ENCODE results near the gene MAP7. TPM values are rescaled to one million over a fixed set of nuclear protein-coding genes. Genes with fewer than 3 reads are reported as not detected.
"Not testable (repeated sequence)": the region's sequence is repeated elsewhere in the genome, so short reads cannot be mapped to it uniquely, and the experiment has no call there.

MAP7 gene
- polyA plus RNA-seq (ENCODE audit: insufficient read length in 3 of 3) = 10 to 100 TPM; 31.5 to 33.7 (median 33.2) TPM

DNA sequence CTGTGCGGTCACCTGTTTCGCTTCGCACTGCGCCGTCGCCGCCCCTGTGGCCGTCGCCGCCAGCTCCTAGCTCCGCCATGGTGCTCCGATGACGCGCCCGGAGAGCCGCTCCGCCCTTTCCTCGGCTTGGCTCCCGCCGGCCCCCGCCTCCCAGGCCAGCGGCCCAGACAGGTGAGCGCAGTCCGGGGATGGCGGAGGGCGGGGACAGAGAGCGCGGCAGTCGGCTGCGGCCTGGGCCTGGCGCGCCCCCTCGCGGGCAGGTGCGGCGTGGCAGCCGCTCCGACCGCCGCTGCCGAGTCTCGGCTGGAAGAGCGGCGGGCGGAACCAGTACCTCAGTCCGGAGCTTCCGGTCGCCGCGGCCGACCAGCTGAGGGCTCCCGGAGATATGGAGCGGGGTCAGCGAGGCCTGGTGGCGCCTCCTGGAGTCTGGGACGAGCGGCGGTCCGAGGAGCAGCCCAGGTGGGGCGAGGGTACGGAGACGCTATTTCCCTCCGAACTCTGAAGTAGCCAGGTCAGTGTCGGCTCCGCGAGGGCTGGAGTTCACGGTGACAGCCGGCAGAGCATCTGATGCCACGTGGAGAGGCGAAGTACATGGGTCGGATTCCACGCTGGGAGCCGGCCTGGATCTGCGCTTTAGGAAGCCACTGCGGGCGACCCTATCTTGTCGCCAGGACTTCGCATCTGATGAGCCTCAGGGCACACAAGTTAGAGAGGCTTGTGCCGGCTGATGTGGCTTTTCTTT, at the start of gene MAP7:
TSS of gene MAP7 (minus strand) at position 93 of the 742 bp plus-strand sequence. CDS start at position 79, 14 bp downstream.
- no peak for DNase-seq (ENCODE audit: low read depth in 3 of 3, low spot score in 2 of 3)

DNA sequence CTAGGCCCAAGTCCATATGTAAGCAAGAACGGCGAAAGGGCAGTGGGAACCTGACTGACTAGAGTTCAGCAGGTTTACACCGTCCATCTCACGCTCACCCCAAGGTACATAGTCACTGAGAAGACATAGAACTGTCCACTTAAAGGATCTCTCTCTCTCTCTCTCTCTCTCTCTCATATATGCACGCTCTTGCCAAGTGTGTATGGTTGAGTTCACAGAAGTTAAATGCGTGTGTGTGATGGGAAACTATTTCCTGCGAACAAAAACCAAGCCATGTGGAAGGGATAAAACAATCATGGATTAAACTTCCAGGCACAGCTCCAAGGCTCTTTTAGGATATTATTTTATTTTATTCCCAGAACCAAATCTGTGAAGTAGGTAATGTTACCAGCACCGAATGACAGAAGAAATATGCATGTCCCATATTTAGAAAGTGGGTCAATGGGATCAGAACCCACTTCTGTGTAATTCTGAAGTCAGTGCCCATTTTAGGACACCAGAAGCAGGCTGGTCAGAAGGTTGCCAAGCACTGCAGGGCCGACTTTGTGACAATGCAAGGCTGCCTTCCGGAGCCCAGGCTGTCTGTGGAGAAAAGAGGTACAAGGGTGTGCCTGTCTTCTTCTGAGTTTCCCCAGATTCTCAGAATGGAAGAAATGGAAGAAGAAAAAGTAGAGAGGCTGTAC, 49.2 kb upstream of the MAP7 start:
- no peak for DNase-seq (ENCODE audit: low read depth in 3 of 3, low spot score in 2 of 3)

DNA sequence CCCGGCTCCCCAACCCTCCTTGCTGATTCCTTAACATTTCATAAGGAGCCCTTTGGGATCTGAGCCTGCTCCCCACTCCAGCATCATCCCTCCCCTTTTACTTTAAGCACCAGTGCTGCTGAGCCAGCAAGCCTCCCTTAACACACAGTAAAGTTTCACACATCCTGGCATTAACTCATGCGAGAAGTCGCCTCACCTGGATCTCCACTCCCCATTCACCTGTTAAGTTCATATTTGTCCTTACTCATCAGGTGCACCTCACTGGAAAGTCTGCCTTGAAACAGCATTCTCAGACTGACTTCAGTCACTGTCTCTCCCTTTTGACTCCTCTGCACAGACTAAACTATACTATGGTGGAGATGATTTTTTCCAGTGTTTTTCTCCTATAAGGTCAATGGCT, 47.8 kb upstream of the MAP7 start:
- no peak for DNase-seq (ENCODE audit: low read depth in 3 of 3, low spot score in 2 of 3)

DNA sequence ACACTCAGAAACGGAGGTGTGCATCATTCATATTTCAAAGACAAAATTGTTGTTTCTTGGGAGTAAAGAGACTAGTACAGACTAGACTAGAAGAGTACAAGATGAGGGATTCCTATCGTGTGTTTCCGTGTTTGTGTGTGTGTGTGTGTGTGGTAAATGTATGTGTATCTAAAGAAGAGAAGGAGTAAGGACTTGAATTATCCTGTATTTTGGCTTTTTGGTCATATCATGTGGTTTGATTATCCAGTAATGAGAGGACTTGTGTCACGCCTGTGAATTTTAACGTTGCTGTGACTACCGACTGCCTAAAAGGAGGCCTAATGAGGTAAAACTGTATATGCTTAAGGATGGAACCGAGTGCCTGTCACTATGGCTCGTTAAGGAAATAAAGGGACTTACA, 44.4 kb upstream of the MAP7 start:
- DNase-seq (ENCODE audit: low read depth in 3 of 3, low spot score in 2 of 3) = no peak

DNA sequence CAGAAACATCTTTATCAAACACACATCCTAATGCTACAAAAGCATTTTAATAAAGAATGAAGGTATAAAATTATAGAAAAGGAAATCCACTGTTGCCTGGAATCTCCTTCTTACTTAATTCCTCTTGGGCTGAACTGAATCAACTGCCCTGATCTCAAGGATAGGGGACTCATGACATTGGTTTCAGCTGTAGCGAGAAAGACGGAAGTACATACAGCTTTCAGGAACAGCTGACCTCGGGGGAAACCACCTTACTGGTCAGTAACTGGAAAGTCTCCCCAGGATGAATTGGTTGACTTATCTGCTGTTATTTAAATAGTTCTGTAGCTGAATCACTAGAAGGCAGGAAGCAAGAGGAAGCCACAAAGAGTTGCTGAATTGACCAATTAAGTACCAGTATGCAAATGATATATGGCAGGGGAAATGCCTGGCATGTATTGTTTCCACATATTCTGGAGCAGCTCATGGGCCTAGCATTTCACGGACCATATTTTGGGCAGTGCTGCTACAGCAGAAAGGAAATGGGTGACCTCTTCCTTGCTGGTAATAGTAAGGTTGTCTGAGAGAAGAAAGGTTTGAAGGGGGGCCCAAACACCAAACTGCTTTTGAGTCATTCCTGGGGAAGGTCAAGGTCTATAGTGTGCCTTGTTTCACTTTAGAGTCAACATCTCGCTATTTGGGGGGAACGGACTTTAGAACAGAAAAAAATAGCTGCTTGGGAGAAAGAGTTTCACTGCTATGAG, 43.7 kb upstream of the MAP7 start:
- DNase-seq (ENCODE audit: low read depth in 3 of 3, low spot score in 2 of 3) = no peak

DNA sequence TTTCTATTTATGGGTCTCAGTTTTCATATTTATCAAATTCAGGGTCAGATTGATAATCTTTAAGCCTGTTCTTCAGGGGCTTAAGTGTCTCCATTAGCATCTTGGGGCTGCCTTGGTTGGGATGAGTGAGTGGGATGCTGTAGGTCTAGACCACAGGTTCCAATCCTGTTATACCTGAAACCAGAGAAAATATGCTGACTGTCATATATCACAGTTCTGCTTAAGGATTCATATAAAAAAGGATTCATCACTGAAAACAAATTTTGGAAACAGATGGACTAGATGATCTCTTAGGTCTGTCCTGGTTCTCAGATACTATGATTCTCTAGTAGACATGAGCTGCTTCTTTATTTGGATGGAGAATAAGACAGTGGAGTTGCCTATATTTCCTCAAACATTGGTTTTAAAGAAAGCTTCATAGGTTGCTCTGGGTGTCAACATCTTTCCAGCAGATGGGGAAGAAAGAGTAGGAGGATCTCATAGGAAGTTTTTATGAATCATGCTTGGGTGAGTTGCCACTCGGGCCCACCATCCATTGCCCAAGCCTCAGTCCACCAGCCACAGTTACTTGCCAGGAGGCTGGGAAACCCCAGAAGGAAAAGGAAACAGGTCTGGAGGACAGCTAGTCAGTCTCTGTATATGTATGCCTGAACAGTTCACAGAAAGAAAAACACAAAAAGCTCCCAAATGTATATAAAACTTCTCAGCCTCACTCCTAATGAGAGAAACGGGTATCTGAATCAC, 42.9 kb upstream of the MAP7 start:
- no peak for DNase-seq (ENCODE audit: low read depth in 3 of 3, low spot score in 2 of 3)

DNA sequence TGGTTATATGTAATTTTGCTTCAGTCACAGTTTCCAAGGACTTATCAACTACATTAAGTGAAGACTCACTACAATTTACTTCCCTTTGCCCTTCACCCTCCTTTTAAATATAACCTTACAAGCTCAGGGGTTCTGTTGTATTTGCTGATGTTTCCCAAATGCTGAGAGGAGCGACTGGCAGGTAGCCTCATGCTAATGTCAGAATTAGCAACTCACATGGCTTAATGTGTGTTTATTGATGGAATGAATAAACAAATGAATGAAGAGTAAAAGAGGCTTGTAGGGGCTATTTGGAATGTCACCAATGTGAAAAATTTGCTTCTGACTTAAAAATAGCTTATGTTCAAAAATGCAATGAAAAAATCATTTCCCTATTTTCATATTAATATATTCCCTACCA, 41.4 kb upstream of the MAP7 start:
- no peak for DNase-seq (ENCODE audit: low read depth in 3 of 3, low spot score in 2 of 3)

DNA sequence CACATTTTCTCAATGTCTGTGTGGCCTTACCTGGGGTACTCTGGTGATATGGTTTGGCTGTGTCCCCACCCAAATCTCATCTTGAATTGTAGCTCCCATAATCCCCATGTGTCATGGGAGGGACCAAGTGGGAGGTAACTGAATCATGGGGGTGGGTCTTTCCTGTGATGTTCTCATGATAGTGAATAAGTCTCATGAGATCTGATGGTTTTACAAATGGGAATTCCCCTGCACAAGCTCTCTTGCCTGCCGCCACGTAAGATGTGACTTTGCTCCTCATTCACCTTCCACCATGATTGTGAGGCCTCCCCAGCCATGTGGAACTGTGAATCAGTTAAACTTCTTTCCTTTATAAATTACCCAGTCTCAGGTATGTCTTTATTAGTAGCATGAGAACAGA, 40.6 kb upstream of the MAP7 start:
- DNase-seq (ENCODE audit: low read depth in 3 of 3, low spot score in 2 of 3) = not testable (repeated sequence)

DNA sequence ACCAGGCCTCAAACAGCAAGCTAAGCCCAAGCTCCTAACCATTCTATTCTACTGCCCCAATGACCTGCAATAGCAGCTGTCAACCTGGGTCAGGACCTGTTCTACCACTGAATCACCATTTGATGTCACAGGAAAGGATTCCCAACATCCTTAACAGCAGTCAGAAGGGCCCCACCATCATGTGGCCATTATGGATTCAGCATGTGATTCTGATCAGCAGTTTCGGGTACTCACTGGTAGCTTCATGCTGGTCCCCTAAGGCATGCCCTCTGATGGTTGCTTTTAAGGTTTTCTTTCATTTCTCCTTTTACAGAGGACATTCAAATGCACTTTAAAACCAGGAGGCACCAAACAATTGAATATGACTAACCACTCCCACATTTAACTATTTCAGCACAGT, 37.3 kb upstream of the MAP7 start:
- no peak for DNase-seq (ENCODE audit: low read depth in 3 of 3, low spot score in 2 of 3)

DNA sequence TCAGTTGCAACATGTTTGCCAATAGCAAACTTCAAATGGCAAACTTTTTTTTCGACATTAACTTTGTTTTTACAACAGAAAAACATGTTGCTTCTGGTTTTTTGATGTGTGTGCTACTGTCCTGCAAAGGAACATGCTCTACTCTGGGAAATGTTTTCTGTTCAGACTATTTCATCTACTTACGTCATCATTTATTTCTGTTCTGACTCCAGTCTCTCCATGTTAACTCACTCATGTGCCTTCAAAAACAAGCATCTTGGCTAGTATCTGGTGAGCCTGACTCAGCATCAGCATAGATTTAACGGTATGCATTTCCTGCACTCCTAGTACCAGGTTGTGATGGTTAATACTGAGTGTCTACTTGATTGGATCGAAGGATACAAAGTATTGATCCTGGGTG, 36.1 kb upstream of the MAP7 start:
- DNase-seq (ENCODE audit: low read depth in 3 of 3, low spot score in 2 of 3) = no peak

DNA sequence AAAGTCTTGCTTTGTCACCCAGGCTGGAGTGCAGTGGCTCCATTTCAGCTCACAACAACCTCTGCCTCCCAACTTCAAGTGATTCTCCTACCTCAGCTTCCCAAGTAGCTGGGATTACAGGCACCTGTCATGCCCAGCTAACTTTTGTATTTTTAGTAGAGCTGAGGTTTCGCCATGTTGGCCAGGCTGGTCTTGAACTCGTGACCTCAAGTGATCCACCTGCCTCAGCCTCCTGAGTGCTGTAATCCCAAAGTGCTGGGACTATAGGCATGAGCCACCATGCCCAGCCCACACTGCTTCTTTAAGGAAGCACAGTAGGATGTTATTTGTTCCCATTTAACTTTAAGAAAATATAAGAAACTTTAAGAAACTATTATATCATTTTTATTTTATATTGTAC, 35.3 kb upstream of the MAP7 start:
- DNase-seq (ENCODE audit: low read depth in 3 of 3, low spot score in 2 of 3) = not testable (repeated sequence)

DNA sequence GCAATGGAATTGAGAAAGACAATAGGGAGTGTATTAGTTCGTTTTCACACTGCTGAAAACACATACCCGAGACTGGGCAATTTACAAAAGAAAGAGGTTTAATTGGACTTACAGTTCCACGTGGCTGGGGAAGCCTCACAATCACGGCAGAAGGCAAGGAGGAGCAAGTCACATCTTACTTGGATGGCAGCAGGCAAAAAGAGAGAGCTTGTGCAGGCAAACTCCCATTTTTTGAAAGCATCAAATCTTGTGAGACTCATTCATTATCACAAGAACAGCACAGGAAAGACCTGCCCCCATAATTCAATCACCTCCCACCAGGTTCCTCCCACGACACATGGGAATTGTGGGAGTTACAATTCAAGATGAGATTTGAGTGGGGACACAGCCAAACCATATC, 34.1 kb upstream of the MAP7 start:
- DNase-seq (ENCODE audit: low read depth in 3 of 3, low spot score in 2 of 3) = not testable (repeated sequence)

DNA sequence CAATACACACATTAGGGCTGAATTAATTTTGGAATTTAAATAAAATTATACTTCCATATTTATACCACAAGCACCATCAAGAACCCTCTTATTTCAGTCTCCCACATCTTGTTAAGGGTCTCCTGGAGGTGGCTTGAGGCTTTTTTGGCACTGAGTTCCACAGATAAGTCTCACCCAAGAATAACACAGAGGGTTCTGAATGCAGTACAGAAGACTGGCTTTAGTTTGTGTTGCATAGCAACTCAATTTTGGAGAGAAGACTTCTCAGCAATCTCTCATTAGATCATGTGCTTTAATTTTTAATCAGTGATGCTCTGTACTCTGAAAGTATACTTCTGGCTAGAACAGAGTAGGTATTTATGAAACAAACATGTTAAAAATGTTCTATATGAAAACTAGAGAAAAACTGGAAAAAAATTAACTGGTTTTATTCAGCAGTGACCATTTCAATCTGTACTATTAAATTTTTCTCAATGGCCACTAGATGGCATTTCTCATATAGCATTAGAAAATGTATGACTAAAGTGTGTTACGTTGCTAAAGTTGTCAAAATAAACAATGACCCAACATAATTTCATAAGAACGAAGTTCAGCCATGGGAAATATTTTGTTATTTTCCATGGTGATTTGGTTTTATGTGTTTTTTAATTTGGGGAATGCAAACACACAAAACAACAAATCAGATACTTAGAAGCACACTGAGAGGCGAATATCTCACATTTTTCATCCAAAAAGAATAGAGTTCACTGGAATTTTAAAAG, 32.7 kb upstream of the MAP7 start:
- DNase-seq (ENCODE audit: low read depth in 3 of 3, low spot score in 2 of 3) = peak in 1 of 3 donors; percentile 26

DNA sequence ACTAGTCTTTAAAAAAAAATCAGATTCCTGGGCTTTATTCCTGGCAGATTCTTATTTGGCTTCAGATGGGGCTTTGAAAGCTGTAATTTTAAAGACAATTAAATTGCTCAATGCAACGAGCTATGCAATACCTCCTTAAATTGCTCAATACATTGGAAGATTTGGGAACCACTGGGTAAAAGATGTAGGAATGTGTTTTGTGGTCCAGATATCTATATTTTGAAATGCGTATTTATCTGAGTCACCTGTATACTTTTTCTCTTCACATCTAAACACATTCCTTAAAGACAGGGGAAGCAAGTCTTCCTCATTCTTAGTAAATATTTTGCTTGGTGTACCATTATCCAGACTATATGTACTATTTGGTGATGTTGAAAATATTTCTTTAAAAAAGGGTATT, 29.6 kb upstream of the MAP7 start:
- no peak for DNase-seq (ENCODE audit: low read depth in 3 of 3, low spot score in 2 of 3)

DNA sequence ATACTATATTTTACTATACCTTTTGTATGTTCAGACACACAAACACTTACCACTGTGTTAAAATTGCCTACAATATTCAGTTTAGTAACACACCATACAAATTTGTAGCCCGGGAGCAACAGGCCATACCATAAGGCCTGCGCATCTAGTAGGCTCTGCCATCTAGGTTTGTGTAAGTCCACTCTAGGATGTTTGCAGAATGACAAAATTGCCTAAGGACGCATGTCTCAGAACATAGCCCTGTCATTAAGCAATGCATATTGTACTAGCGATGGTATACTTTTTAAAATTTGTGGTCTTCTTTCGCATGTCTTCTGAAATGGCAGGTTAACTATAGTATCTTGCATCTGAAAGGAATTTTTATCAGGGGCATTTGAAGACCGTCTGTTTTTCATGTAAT, 26.6 kb upstream of the MAP7 start:
- DNase-seq (ENCODE audit: low read depth in 3 of 3, low spot score in 2 of 3) = no peak

DNA sequence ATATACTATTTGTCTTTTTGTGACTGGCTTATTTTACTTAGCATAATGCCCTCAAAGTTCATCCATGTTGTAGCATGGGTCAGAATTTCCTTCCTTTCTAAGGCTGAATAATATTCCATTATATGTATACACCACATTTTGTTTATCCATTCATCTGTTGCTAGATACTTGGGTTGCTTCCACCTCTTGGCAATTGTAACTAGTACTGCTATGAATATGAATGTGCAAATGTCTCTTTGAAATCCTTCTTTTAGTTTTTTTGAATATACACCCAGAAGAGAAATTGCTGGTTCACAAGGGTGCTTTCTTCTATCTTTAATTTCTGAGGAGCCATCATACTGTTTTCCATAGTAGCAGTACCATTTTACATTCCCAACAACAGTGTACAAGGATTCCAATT, 21.3 kb upstream of the MAP7 start:
- DNase-seq (ENCODE audit: low read depth in 3 of 3, low spot score in 2 of 3) = no peak

DNA sequence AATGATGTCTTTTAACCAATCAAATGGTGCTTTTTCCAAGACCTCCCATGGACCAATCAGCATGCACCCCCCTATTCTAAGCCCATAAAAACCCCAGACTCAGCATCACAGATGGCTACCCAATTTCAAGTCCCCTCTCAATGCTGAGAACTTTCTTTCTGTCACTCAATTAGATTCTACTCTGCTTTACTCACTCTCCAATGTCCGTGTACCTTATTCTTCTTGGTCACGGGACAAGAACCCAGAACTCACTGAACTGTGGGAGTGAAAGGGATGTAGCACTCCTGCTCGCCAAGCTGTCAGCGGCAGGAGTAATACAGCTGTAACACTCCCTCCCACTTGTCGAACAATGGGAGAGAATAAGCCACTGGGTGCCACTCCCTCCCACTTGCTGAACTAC, 20.8 kb upstream of the MAP7 start:
- DNase-seq (ENCODE audit: low read depth in 3 of 3, low spot score in 2 of 3) = no peak

DNA sequence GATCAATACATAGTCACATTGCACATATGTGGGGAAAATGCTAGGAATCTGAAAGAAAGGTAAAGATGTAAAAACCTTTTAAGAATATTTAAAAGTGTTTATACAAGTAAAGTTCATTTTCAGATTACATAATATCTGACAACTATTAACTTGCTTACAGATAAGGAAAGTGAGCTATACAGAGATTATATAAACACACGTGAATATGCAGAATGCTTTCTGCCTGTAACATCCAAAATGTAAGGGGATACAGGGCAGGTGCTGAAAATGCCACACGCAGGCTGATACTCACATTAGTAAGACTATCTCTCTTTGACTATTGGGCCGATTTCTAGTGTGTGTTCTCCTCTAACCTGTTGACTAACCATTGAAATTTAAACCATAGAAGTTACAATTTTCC, 17.9 kb upstream of the MAP7 start:
- DNase-seq (ENCODE audit: low read depth in 3 of 3, low spot score in 2 of 3) = no peak

DNA sequence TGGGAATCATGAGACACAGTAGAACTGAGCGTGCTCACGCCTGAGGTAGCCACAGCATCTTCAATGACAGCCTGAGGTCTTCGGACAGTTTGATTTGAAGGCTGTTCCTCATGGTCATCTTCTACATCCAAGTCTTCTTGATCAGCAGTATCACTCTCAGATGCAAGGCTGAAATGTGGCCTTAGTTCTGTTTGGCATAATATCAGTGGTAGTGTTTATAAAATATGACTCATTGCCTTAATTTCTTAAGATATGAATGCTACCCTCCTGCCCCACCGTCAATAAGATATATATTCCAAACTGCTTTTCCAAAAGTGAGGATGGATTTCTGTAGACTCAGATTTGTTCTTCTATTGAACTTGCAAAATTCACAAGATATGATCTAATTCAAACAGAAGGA, 17.5 kb upstream of the MAP7 start:
- DNase-seq (ENCODE audit: low read depth in 3 of 3, low spot score in 2 of 3) = no peak

DNA sequence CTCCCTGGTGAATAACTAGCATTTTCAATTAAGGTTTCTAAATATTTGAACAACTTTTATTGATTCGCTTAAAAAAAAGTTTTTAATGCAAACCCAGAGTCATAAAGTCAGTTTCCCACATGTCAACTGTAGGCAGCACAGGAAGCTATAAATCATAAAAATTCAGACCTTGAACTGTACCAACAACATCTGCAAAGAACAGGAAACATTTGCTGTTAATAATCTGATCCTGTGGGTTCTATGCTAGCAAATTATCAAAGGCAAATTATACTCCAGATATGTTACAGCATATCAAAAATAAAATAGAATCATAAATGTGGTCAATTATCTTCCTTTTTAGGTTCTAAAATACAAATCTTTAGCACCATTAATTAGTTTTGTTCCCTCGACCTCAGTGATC, 16.6 kb upstream of the MAP7 start:
- no peak for DNase-seq (ENCODE audit: low read depth in 3 of 3, low spot score in 2 of 3)
